Neural cell (in vitro differentiated cells): ENCODE measurements around the gene EIF2S2. TPM values are rescaled to one million over a fixed set of nuclear protein-coding genes. Genes with fewer than 3 reads are reported as not detected.

Experiments used
- H2AFZ ChIP-seq: fragments of 200-600, 300-800 bp; sonication (generic), shearing (Covaris generic); 2 replicates; pipeline ENCODE4 v1.6.0; 2014; ENCODE audit warnings: low read depth, mild to moderate bottlenecking, antibody characterized with exemption, low read length, moderate library complexity
- H3F3A ChIP-seq: fragments of 200-600 bp; shearing (Covaris generic); 2 replicates; pipeline ENCODE4 v1.6.1; 2016; ENCODE audit warnings: mild to moderate bottlenecking, moderate library complexity, mixed read lengths, antibody characterized with exemption, low read length; ENCODE audit not compliant: insufficient read depth, poor library complexity, severe bottlenecking
- H3K27ac ChIP-seq: fragments of 200-600, 300-800 bp; sonication (generic), shearing (Covaris generic); 2 replicates; pipeline ENCODE4 v1.5.1; 2014; ENCODE audit warnings: mild to moderate bottlenecking, low read length, moderate library complexity
- H3K27me3 ChIP-seq: fragments of 300-800, 200-600 bp; sonication (generic), shearing (Covaris generic); 2 replicates; pipeline ENCODE4 v1.6.0; 2014; ENCODE audit warnings: mild to moderate bottlenecking, low read depth, low read length, moderate library complexity; ENCODE audit not compliant: insufficient read depth
- H3K36me3 ChIP-seq: fragments of 300-800, 200-600 bp; sonication (generic), shearing (Covaris generic); 2 replicates; pipeline ENCODE4 v1.5.1; 2014; ENCODE audit warnings: mild to moderate bottlenecking, antibody characterized with exemption, low read length, moderate library complexity; ENCODE audit not compliant: insufficient read depth
- H3K4me2 ChIP-seq: fragments of 300-800, 200-600 bp; sonication (generic), shearing (Covaris generic); 2 replicates; pipeline ENCODE4 v1.6.0; 2014; ENCODE audit warnings: mild to moderate bottlenecking, low read length
- H3K4me3 ChIP-seq: fragments of 300-800, 200-600 bp; sonication (generic), shearing (Covaris generic); 2 replicates; pipeline ENCODE4 v1.5.1; 2014; ENCODE audit warnings: mild to moderate bottlenecking, low read length, moderate library complexity
- H3K79me2 ChIP-seq: fragments of 200-600 bp; shearing (Covaris generic); replicated peaks from 2 replicates; pipeline ENCODE4 v1.6.0; 2014; ENCODE audit warnings: mild to moderate bottlenecking, low read length, moderate library complexity; ENCODE audit not compliant: insufficient read depth
- H3K9ac ChIP-seq: fragments of 300-800, 200-600 bp; sonication (generic), shearing (Covaris generic); 2 replicates; pipeline ENCODE4 v1.6.1; 2016; ENCODE audit warnings: mild to moderate bottlenecking, low read length, mixed read lengths
- H3K9me2 ChIP-seq: fragments of 200-600 bp; shearing (Covaris generic); 2 replicates; pipeline ENCODE4 v1.6.1; 2016; ENCODE audit warnings: mild to moderate bottlenecking, low read length, mixed read lengths; ENCODE audit not compliant: insufficient read depth
- H3K9me3 ChIP-seq: fragments of 200-600, 300-800 bp; sonication (generic), shearing (Covaris generic); 2 replicates; pipeline ENCODE4 v1.6.1; 2016; ENCODE audit warnings: mild to moderate bottlenecking, mixed run types, low read length, moderate library complexity, mixed read lengths
- H4K20me1 ChIP-seq: fragments of 200-600 bp; shearing (Covaris generic); 2 replicates; pipeline ENCODE4 v1.6.1; 2016; ENCODE audit warnings: mild to moderate bottlenecking, mixed run types; ENCODE audit not compliant: insufficient read depth
- CTCF ChIP-seq: fragments of 450-650 bp; IDR thresholded peaks from 2 replicates; pipeline ENCODE4 v1.5.1; 2014; ENCODE audit warnings: antibody characterized with exemption, mild to moderate bottlenecking, moderate library complexity; ENCODE audit not compliant: poor library complexity, severe bottlenecking
- EP300 ChIP-seq: fragments of 450-650 bp; conservative IDR thresholded peaks from 2 replicates; pipeline ENCODE4 v1.6.1; 2014; ENCODE audit warnings: antibody characterized with exemption, mild to moderate bottlenecking, moderate library complexity; ENCODE audit not compliant: poor library complexity, severe bottlenecking
- EZH2 ChIP-seq: fragments of 200-600, 300-800 bp; shearing (Covaris generic), sonication (generic); IDR thresholded peaks from 2 replicates; pipeline ENCODE4 v1.6.1; 2014; ENCODE audit warnings: antibody characterized with exemption, low read length, borderline replicate concordance, mild to moderate bottlenecking; ENCODE audit not compliant: insufficient read depth, poor library complexity, severe bottlenecking
- MXI1 ChIP-seq: fragments of 450-650 bp; conservative IDR thresholded peaks from 2 replicates; pipeline ENCODE4 v1.6.1; 2014; ENCODE audit warnings: antibody characterized with exemption, mild to moderate bottlenecking; ENCODE audit not compliant: poor library complexity, severe bottlenecking
- POLR2AphosphoS5 ChIP-seq: IDR thresholded peaks from 2 replicates; pipeline ENCODE4 v1.6.1; 2012
- RAD21 ChIP-seq: fragments of 450-650 bp; conservative IDR thresholded peaks from 2 replicates; pipeline ENCODE4 v1.6.1; 2014; ENCODE audit warnings: antibody characterized with exemption, mild to moderate bottlenecking, moderate library complexity
- REST ChIP-seq: IDR thresholded peaks from 2 replicates; pipeline ENCODE4 v1.6.1; 2012; ENCODE audit warnings: borderline replicate concordance
- SMC3 ChIP-seq: fragments of 450-650 bp; conservative IDR thresholded peaks from 2 replicates; pipeline ENCODE4 v1.6.1; 2014; ENCODE audit warnings: antibody characterized with exemption, mild to moderate bottlenecking, moderate library complexity; ENCODE audit not compliant: poor library complexity
- TAF1 ChIP-seq: IDR thresholded peaks from 2 replicates; pipeline ENCODE4 v1.6.1; 2012; ENCODE audit warnings: low read depth
- polyA plus RNA-seq: library from polyadenylated mRNA; depleted of rRNA; stranded (reverse); fragments of >200 nt; gene quantifications from 2 replicates; pipeline ENCODE4 v1.2.3, GENCODE V29; 2014

Gene EIF2S2
- polyA plus RNA-seq, 1 donor from 2014 or later: 62.6 TPM

- H2AFZ ChIP-seq: no peak overlapping the region
- peaks cover 58% of the 10 kb centered on the region for H3K79me2 ChIP-seq
- no peaks in the 10 kb centered on the region for H4K20me1 ChIP-seq
These were observed 1.9 kb downstream of the EIF2S2 start for GRCh38 chr20:34110025-34110744.

GRCh38 chr20:34109442-34109841 lies 2.6 kb downstream of the EIF2S2 start:
- no peak overlapping the region for H3K27ac ChIP-seq
- H3K9me3 ChIP-seq: no peaks in the 10 kb centered on the region
- H3K4me3 ChIP-seq: no peak overlapping the region
- H3K4me2 ChIP-seq: no peak overlapping the region
- H3K9me2 ChIP-seq: no peaks in the 10 kb centered on the region
- TF ChIP-seq RAD21: no peak
- TF ChIP-seq REST: no peak
- no peak overlapping the region for H3K9ac ChIP-seq
- H3K27me3 ChIP-seq: no peaks in the 10 kb centered on the region
- H4K20me1 ChIP-seq: no peaks in the 10 kb centered on the region
- H2AFZ ChIP-seq: no peak overlapping the region
- H3K36me3 ChIP-seq: peaks cover 8% of the 10 kb centered on the region
- peaks cover 58% of the 10 kb centered on the region for H3K79me2 ChIP-seq
- no peaks in the 10 kb centered on the region for H3F3A ChIP-seq

More at GRCh38 chr20:34110025-34110744, 1.9 kb downstream of the EIF2S2 start:
- no peaks in the 10 kb centered on the region for H3K27me3 ChIP-seq
- no peaks in the 10 kb centered on the region for H3K9me2 ChIP-seq
- H3K9ac ChIP-seq: no peak overlapping the region
- no peaks in the 10 kb centered on the region for H3K9me3 ChIP-seq
- H3K4me2 ChIP-seq: peak overlapping the region; percentile 98
- TF ChIP-seq SMC3: no peak
- no peak for TF ChIP-seq MXI1
- no peak for TF ChIP-seq REST
- TF ChIP-seq CTCF: no peak
- no peak for TF ChIP-seq EP300
- TF ChIP-seq TAF1: no peak
- TF ChIP-seq POLR2AphosphoS5: no peak
- no peak for TF ChIP-seq EZH2
- TF ChIP-seq RAD21: no peak
- peaks cover under 1% of the 10 kb centered on the region for H3K36me3 ChIP-seq
- no peak overlapping the region for H3K27ac ChIP-seq
- H3F3A ChIP-seq: no peaks in the 10 kb centered on the region
- H3K4me3 ChIP-seq: peak overlapping the region; percentile 99
